ENCODE results near the gene UBE2E3. TPM values are rescaled to one million over a fixed set of nuclear protein-coding genes. Genes with fewer than 3 reads are reported as not detected.

UBE2E3 gene
- total RNA-seq, 1 experiment from 2014 or later = 76.3 TPM

GRCh38 chr2:180944372-180944771, 36.0 kb upstream of the UBE2E3 start:
- TF ChIP-seq FOXK1 (CRISPR knock-in tag; IDR thresholded peaks at IDR 0.05) = no peak
- no peak for TF ChIP-seq STAT6 (CRISPR knock-in tag; conservative IDR thresholded peaks at IDR 0.05; ENCODE audit: low read depth)
- no peak; the same call in 1 of the 2 replicates for ATAC-seq
- Mint-ChIP-seq H3K36me3 (no peaks in the 10 kb centered on the region), H3K27ac (no peak overlapping the region), H3K4me1 (peaks cover 5% of the 10 kb centered on the region), H3K9me3 (no peaks in the 10 kb centered on the region), H3K27me3 (ENCODE audit: low read depth) (no peaks in the 10 kb centered on the region), H3K4me3 (no peak overlapping the region)
- CTCF ChIA-PET = no interaction called here
- DNase-seq (ENCODE audit: low spot score) = no peak
- POLR2A ChIA-PET = interaction anchor here (0.6 kb wide), 1 partner anchor 36 kb away, joined by 3 read pairs; the partner anchor contains the start of gene UBE2E3

- no peaks in the 10 kb centered on the region for H3K36me3 Mint-ChIP-seq
- no peaks in the 10 kb centered on the region for H3K27me3 Mint-ChIP-seq (ENCODE audit: low read depth)
- CTCF ChIA-PET = no interaction called here
- DNase-seq (ENCODE audit: low spot score) = no peak
- no peak for ATAC-seq
- H3K4me1 Mint-ChIP-seq = peaks cover 5% of the 10 kb centered on the region
- no peak overlapping the region for H3K27ac Mint-ChIP-seq
- no peak for TF ChIP-seq ESRRA (CRISPR knock-in tag; IDR thresholded peaks at IDR 0.05; ENCODE audit: borderline replicate concordance)
- no peak for TF ChIP-seq AFF4 (CRISPR knock-in tag; IDR thresholded peaks at IDR 0.05; ENCODE audit: borderline replicate concordance)
- no peak for TF ChIP-seq AR (CRISPR knock-in tag; IDR thresholded peaks at IDR 0.05)
- no peak for TF ChIP-seq ZBTB43 (CRISPR knock-in tag; IDR thresholded peaks at IDR 0.05)
- no peak for TF ChIP-seq FOXP1 (CRISPR knock-in tag; IDR thresholded peaks at IDR 0.05; ENCODE audit: borderline replicate concordance)
- no peak for TF ChIP-seq ZNF317 (CRISPR knock-in tag; IDR thresholded peaks at IDR 0.05; ENCODE audit: borderline replicate concordance, low read depth)
- H3K4me3 Mint-ChIP-seq = no peak overlapping the region
- POLR2A ChIA-PET = no interaction called here
- no peaks in the 10 kb centered on the region for H3K9me3 Mint-ChIP-seq
Observed at GRCh38 chr2:180947208-180947689, 33.2 kb upstream of the UBE2E3 start.

GRCh38 chr2:180949896-180950295, 30.5 kb upstream of the UBE2E3 start:
- H3K4me3 Mint-ChIP-seq = no peak overlapping the region

More at GRCh38 chr2:180949896-180950295, 30.5 kb upstream of the UBE2E3 start:
- H3K4me1 Mint-ChIP-seq = no peaks in the 10 kb centered on the region
- H3K27me3 Mint-ChIP-seq (ENCODE audit: low read depth) = no peaks in the 10 kb centered on the region
- ChIA-PET POLR2A (no interaction called here), CTCF (no interaction called here)
- DNase-seq (ENCODE audit: low spot score) = no peak
- no peaks in the 10 kb centered on the region for H3K36me3 Mint-ChIP-seq
- H3K27ac Mint-ChIP-seq = no peak overlapping the region
- ATAC-seq = no peak
- no peak for TF ChIP-seq CREB1 (CRISPR knock-in tag; IDR thresholded peaks at IDR 0.05)
- no peaks in the 10 kb centered on the region for H3K9me3 Mint-ChIP-seq
